Body of pancreas (tissue), 4 donors: ENCODE results near the gene P3H2. TPM values are rescaled to one million over a fixed set of nuclear protein-coding genes. Genes with fewer than 3 reads are reported as not detected.

Experiments
- ATAC-seq: fragments of 150-250 bp; one replicate; pipeline ENCODE4 v1.9.1; 2016
- DNase-seq, 4 donors: peaks; one replicate each; pipeline ENCODE4 v3.0.0-alpha.2; 2019
- H3K27ac ChIP-seq, 4 donors: fragments of 200-600 bp; sonication (generic); 1 replicate in 3 of 4; 2 replicates in 1 of 4; pipeline versions ENCODE4 v1.5.1 to v1.6.1; 2016 to 2019; ENCODE audit warnings: mild to moderate bottlenecking in 1 of 4, mixed read lengths in 1 of 4, moderate library complexity in 1 of 4
- H3K27me3 ChIP-seq, 2 donors: fragments of 200-600 bp; sonication (generic); one replicate each; pipeline ENCODE4 v1.6.0; 2016; ENCODE audit warnings: mild to moderate bottlenecking in 1 of 2
- H3K36me3 ChIP-seq, 2 donors: fragments of 200-600 bp; sonication (generic); replicated peaks in 1 of 2; 2 replicates each; pipeline ENCODE4 v1.5.1; 2016; ENCODE audit warnings: low read depth in 2 of 2; ENCODE audit not compliant: insufficient read depth in 1 of 2
- H3K4me1 ChIP-seq: fragments of 200-600 bp; sonication (generic); one replicate; pipeline ENCODE4 v1.6.0; 2016
- H3K4me3 ChIP-seq, 2 donors: fragments of 200-600 bp; sonication (generic); 1 replicate in 1 of 2; 2 replicates in 1 of 2; pipeline ENCODE4 v1.5.1; 2016 to 2019
- H3K9me3 ChIP-seq, 3 donors: fragments of 200-600 bp; sonication (generic); 1 replicate in 2 of 3; 2 replicates in 1 of 3; pipeline ENCODE4 v1.5.1; 2016
- POLR2A ChIP-seq, 3 donors: fragments of 450-650 bp; IDR thresholded peaks; one replicate each; pipeline ENCODE4 v1.6.1; 2016; ENCODE audit warnings: antibody characterized with exemption in 3 of 3, mild to moderate bottlenecking in 2 of 3
- WGBS, 2 donors: methylation state at CpG; one replicate each; pipeline ENCODE4 v1.1.5; 2017; 5-methylcytosine and 5-hydroxymethylcytosine counted together
- intact Hi-C: fragments of 100-400 bp; cut with DNase I; formaldehyde crosslinking; loops from one replicate; pipeline ENCODE4 v1.15.1; 2023
- total RNA-seq, 2 donors: library from RNA; depleted of rRNA; stranded (reverse); fragments of >200 nt; gene quantifications; one replicate each; pipeline ENCODE4 v1.1.0, GENCODE V29; 2016
- TF ChIP-seq, protein P1 (sequence below), 7 experiments: fragments of 450-650 bp in 4 of 7; fragments of 200-600 bp in 3 of 7; sonication (generic) in 3 of 7; IDR thresholded peaks; one replicate each; pipeline ENCODE4 v1.5.1; 2016 to 2019; ENCODE audit warnings: antibody characterized with exemption in 7 of 7

Gene P3H2
- total RNA-seq, 2 donors from 2014 or later, result 3.0 to 35.5 TPM

DNA sequence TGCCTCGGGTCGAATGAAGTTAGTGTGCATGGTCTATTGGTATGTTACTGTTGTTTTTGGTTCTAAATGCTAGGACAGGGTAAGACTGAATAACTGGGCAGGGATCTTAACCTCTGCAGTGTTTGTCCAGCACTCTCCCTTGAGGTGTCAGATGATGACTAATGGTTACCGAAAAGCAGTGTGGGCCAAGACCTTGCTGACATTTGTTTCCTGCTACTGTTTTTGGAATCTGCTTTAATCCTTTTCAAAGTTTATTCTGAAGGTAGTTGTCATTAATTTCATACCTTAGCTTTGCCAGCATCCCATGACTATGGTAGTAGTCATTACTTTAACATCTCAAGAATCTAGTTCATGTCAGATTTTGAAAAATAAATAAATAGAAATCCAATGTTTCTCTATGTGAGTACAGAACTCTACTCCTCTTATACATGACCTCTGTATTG lies 117.0 kb downstream of the P3H2 start:
- Histone ChIP-seq H3K4me1 (no peaks in the 10 kb centered on the region), H3K4me3 (no peak overlapping the region), H3K27ac (peak overlapping the region in 1 of 4 donors; percentile 41), H3K27me3 (no peaks in the 10 kb centered on the region), H3K36me3 (no peaks in the 10 kb centered on the region), H3K9me3 (no peaks in the 10 kb centered on the region)
- ATAC-seq (peak; percentile 58), DNase-seq (peak in 1 of 4 donors; percentile 6)
- TF ChIP-seq POLR2A (IDR thresholded peaks at IDR 0.05), result no peak
- TF ChIP-seq, protein P1, sequence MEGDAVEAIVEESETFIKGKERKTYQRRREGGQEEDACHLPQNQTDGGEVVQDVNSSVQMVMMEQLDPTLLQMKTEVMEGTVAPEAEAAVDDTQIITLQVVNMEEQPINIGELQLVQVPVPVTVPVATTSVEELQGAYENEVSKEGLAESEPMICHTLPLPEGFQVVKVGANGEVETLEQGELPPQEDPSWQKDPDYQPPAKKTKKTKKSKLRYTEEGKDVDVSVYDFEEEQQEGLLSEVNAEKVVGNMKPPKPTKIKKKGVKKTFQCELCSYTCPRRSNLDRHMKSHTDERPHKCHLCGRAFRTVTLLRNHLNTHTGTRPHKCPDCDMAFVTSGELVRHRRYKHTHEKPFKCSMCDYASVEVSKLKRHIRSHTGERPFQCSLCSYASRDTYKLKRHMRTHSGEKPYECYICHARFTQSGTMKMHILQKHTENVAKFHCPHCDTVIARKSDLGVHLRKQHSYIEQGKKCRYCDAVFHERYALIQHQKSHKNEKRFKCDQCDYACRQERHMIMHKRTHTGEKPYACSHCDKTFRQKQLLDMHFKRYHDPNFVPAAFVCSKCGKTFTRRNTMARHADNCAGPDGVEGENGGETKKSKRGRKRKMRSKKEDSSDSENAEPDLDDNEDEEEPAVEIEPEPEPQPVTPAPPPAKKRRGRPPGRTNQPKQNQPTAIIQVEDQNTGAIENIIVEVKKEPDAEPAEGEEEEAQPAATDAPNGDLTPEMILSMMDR (IDR thresholded peaks at IDR 0.05), result no peak
- 37 to 38% methylated on average over 3 of the region's 3 CpGs for WGBS, 2 donors
- intact Hi-C loops, result no loop called here

DNA sequence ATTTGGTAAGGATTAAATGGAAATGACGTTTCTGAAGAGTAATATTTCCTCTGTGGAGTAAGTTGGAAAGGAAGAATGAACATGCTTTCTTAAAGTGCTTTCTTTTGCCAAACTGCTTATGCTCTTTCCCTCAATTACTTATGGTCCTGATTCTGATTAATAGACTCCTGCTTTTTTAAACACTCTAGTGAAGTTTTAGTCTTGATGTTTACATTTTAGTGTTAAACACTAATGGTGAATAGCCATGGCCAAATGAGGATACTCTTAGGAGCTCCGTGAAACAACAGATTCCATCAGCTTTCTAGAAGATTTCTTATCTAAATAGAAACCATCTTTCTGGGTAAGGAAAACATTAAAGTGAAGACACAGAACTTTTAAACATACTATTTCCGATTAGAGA lies 117.6 kb downstream of the P3H2 start:
- Histone ChIP-seq H3K36me3 (no peaks in the 10 kb centered on the region), H3K27ac (peak overlapping the region in 1 of 4 donors; percentile 41), H3K4me3 (no peak overlapping the region), H3K9me3 (no peaks in the 10 kb centered on the region), H3K27me3 (no peaks in the 10 kb centered on the region), H3K4me1 (no peaks in the 10 kb centered on the region)
- DNase-seq (no peak), ATAC-seq (no peak)
- TF ChIP-seq, protein P1 (IDR thresholded peaks at IDR 0.05), result no peak
- no peak for TF ChIP-seq POLR2A (IDR thresholded peaks at IDR 0.05)
- intact Hi-C loops, result no loop called here
- WGBS, 2 donors, result 55 to 57% methylated on average over 3 of the region's 3 CpGs

DNA sequence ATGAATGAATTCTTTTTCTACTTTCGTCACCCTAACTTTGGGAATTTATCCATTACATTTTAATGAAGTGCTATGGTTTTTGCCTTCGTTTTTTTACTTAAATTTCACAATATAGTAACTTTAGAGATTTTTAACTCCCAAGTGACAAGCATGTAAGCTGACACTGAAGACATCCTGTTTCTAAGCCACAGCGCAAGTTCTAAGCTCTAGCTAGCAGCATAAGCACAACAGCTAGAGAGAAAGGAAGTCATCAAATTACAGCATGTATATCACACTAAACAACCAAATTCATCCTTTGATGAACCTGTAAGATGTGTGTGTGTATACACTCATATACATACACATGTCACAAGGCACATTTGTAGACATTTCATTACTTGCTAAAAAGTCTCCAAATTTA lies 119.3 kb downstream of the P3H2 start:
- DNase-seq (no peak), ATAC-seq (no peak)
- no peak overlapping the region for H3K27ac ChIP-seq
- 44 to 57% methylated on average over 3 of the region's 3 CpGs for WGBS, 2 donors
- no peaks in the 10 kb centered on the region for H3K9me3 ChIP-seq
- no peaks in the 10 kb centered on the region for H3K36me3 ChIP-seq
- H3K4me3 ChIP-seq, result no peak overlapping the region
- intact Hi-C loops, result no loop called here
- no peaks in the 10 kb centered on the region for H3K4me1 ChIP-seq
- H3K27me3 ChIP-seq, result no peaks in the 10 kb centered on the region
- TF ChIP-seq, protein P1 (IDR thresholded peaks at IDR 0.05), result no peak
- no peak for TF ChIP-seq POLR2A (IDR thresholded peaks at IDR 0.05)

DNA sequence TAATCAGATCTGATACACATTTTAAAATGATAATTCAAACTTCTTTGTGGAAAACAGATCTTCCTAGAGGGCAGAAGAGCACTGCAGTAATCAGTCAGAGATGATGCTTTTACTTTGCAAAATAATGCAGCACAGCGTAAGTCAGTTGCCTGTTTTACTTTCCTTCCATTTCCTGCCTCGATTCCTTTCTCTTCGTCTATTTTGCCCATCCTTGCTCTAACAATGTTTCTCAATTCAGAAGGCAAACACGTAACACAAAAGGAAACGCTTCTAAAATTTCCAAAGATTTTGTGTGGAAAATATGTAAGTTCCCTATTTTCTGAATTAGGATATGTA lies 119.9 kb downstream of the P3H2 start:
- H3K27me3 ChIP-seq, result no peaks in the 10 kb centered on the region
- H3K27ac ChIP-seq, result no peak overlapping the region
- no peaks in the 10 kb centered on the region for H3K36me3 ChIP-seq
- ATAC-seq (no peak), DNase-seq (no peak)
- H3K4me1 ChIP-seq, result no peaks in the 10 kb centered on the region
- H3K4me3 ChIP-seq, result no peak overlapping the region
- H3K9me3 ChIP-seq, result no peaks in the 10 kb centered on the region
- intact Hi-C loops, result no loop called here
- 61 to 77% methylated on average over 5 of the region's 5 CpGs for WGBS, 2 donors
- TF ChIP-seq, protein P1 (IDR thresholded peaks at IDR 0.05), result no peak
- TF ChIP-seq POLR2A (IDR thresholded peaks at IDR 0.05), result no peak

DNA sequence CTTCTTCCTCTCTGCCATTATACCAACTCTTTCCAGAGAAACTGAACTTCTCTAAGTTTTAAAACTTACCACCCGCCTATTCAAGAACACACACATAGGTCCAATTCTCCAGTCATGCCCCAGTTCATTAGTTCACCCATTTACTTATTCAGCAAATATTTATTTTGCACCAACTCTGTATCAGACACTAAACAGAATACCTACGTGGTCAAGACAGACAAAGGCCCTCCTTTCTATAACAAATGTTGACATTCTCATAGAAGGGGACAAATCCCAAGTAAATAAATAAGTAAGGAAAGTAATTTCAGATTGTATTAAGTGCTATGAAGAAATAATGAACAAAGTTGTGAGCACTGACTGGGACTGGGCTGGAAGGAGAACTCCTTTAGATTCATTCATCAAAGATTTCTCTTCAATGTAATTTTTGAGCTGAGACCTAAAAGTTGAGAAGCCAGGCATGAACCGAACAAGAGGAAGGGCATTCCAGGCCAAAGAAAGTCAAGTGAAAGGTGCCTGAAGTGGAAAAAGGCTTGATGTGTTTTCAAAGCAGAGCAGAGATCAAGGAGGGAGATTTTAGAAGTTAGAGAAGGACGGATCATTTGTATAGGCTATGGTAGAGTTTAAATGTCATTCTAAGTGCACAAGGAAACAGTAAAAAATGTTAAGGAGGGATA lies 120.4 kb downstream of the P3H2 start:
- no peak overlapping the region for H3K27ac ChIP-seq
- no peaks in the 10 kb centered on the region for H3K9me3 ChIP-seq
- H3K27me3 ChIP-seq, result no peaks in the 10 kb centered on the region
- WGBS, 2 donors, result 51 to 53% methylated on average over 4 of the region's 4 CpGs
- intact Hi-C loops, result no loop called here
- H3K36me3 ChIP-seq, result no peaks in the 10 kb centered on the region
- TF ChIP-seq POLR2A (IDR thresholded peaks at IDR 0.05), result no peak
- TF ChIP-seq, protein P1 (IDR thresholded peaks at IDR 0.05), result no peak
- no peak for ATAC-seq
- H3K4me3 ChIP-seq, result no peak overlapping the region
- DNase-seq, result no peak
- H3K4me1 ChIP-seq, result no peaks in the 10 kb centered on the region
